Left kidney (tissue), 2 donors: ENCODE results near the gene ME1. TPM values are rescaled to one million over a fixed set of nuclear protein-coding genes. Genes with fewer than 3 reads are reported as not detected.
"Not testable (repeated sequence)": the region's sequence is repeated elsewhere in the genome, so short reads cannot be mapped to it uniquely, and the experiment has no call there.

Experiments
- DNase-seq: peaks from one replicate; pipeline ENCODE4 v3.0.0-alpha.2; 2013
- polyA plus RNA-seq: library from polyadenylated mRNA; unstranded; fragments of 120-200 nt; gene quantifications from one replicate; pipeline ENCODE4 v1.2.1, GENCODE V29; 2013; ENCODE audit not compliant: insufficient read length

ME1 gene
- polyA plus RNA-seq, 1 donor, result 2.5 TPM

DNA sequence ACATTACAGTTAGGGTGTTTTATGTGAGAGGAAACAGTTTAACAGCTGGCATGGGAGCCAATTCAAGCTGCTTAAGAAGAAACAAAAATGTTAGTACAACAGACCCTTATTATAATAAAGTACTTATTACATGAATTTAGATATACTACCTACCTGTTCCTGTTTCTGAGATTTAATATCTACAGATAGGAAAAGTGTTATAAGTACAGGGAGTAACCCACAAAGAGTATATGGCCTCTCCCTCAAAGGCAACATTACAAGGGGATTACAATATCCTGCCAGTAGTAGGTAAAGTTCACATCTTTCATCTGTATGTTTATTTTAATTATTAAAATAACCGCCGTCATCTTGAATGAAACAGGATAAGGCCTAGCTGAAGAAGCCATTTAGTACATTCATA lies 1.8 kb upstream of the ME1 start:
- DNase-seq, result no peak

DNA sequence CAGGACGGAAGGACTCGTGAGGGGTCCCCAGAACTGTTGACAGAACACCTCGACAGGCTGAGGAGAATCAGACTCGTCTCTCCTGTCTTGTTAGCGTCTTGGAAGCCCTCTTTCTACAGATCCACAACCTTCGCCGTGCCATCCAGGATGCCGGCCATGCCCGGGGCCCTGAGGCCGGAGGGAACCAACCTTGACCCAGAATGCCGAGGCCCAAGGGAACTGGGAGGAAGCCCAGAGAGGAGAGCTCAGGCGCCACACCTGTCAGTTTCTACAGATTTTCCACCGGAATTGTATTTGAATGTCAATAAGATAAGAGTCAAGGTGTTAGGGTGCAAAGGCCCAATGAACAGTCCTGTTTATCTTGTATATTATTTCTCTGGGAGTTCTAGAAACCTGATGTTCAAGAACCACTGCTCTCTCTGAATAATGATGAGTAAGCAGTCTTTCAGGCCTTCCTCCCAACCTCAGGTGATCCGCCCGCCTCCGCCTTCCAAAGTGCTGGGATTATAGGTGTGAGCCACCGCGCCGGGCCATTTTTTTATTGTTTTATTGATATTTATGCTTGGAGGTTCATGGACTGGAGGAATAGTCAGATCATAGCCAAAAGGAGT lies 799 bp upstream of the ME1 start:
- DNase-seq, result no peak

DNA sequence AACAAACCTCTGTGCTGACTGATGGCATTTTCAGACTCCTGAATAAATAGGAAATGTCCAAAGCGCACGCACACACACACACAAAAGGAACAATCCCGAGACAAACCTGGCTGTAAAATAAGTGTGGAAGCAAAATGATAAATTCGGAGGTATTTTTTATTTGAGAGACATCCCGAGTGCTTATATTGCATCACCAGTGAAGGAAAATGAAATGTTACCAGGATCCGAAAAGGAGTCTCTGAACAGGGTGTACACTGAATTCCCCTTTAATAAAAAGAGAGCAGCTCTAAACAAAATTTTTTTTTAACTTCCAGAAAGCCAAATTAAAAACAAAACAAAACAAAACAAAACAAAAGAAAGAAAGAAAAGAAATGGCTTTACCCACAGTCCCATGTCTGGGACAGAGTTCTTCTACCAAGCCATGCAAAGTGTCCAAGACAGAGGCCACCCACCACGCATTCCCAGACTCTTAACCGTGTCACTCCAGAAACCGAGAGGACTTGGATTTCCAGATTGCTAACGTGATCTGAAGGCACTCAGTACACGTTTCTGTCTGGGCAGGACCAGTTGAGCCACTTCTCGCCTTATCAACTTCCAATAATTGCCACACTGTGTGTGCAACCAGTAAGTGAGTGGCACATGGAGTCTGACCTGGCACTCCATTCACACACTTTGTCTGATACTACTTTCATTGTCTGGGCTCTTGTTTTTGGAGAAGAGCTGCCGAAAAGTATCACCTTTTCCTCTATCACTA lies 817 bp downstream of the ME1 start:
- DNase-seq, result peak; percentile 27

DNA sequence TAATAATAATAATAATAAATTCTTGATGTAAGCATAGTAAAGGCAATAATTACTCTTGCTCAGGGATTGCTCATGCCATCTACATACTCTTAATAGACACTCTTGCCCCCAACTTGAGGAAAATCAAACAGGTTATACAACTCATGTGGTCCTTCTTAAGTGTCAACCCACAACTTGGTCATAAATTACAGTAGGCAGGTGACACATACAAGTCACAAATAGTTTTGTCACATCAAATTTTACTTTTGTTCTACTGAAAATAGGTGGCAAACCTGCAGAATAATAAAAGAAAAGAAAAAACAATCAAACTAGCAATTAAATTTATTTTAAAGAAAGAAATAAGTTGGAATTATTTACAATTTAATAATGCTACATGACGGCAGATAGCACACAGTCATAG lies 1.6 kb downstream of the ME1 start:
- no peak for DNase-seq

DNA sequence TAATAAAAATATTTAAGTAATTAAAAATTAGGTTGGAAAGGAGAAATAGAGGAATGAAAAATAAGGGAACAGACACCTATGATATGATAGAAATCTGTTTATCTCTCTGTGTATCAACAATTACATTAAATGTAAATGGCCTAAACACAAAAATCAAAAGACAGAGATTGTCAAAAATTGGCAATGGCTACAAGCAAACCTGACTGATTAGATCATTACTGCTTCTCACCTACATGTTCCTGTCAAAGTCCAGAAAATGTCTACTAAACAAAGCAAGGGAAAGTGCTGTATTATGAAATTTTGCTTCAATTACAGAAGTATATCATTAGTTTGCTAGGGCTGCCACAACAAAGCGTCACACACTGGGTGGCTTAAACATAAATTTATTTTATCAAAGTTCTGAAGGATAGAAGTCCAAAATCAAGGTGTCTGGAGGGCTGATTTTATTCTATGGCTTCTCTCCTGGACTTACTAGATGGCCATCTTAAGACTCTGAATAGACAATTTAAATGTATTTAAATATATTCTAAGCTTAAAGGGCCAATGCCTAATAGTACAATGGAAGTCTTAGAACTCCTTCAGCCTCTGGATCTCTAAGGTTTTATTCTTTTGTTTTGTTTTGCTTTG lies 6.3 kb downstream of the ME1 start:
- no peak for DNase-seq

DNA sequence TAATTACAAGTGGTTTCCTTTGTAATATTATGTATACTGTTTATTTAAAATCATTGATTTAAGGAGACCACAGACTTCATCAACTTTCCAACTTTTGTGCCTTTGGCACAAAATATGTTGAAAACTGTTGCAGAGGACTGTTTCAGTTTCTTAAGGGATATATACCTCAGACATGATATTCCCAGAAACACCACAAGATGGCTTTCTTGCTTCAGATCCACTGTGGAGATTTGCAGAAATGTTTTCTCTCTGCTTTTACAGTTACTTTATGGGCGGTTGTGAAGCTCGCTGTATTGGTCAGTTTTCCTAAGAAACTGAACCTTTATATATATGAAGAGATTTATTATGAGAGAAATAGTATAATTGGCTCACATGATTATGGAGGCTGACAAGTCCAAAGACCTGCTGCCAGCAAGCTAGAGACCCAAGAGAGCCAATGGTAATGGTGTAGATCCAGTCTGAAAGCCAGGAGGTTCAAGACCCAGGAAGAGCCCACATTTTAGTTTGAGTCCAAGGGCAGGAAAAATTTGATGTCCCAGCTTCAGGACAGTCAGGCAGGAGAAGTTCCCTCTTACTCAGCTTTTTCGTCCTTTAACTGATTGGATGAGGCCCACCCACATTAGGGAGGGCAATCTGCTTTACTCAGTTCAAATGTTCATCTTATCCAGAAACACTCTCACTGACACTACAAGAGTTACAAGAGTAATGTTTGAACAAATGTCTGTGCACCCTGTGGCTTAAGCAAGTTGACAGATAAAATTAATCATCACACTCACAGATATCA lies 12.8 kb downstream of the ME1 start:
- DNase-seq, result peak; percentile 50

DNA sequence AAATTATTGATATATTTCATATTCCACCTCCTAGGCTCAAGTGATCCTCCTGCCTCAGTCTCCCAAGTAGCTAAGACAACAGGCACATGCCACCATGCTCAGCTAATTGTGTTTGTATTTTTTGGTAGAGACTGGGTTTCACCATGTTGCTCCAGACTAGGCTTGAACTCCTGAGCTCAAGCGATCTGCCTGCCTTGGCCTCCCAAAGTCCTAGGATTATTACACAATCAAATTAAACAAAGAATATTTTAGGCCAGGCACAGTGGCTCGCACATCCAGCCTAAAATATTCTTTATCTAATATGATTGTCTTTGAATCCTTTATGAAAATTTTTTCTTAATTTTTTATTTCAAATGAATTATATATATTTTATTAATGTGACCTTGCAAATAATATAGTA lies 17.8 kb downstream of the ME1 start:
- DNase-seq, result no peak

DNA sequence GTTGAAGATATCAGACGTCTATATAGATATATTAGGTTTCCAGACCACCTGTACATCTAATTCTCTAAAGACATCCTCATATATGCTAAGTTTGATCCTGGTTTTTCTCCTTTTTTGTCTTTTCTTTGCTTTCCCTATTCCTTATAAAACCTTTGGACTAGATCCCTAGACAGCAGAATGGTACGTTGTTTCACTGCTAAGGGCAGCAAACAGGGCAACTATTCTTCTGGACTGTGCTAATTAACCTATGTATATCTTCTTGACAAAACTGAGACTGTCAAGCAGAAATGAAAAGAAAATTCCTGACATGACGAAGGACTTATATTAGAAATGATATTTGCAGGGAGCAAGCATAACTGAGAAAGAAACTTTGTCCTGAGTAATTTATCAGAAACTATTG lies 19.1 kb downstream of the ME1 start:
- DNase-seq, result no peak

DNA sequence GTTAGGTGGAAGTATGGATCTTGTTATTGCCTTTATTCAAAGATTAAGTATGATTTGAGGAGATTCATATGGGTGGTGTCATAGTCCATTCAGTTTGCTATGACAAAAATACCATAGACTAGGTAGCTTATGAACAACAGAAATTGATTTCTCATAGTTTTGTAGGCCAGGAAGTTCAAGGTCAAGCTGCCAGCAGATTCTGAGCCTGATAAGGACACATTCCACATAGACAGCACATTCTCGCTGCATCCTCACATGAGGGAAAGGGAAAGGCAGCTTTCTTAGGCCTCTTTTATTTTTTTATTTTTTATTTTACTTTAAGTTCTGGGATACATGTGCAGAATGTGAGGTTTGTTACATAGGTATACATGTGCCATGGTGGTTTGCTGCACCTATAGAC lies 27.7 kb downstream of the ME1 start:
- no peak for DNase-seq

DNA sequence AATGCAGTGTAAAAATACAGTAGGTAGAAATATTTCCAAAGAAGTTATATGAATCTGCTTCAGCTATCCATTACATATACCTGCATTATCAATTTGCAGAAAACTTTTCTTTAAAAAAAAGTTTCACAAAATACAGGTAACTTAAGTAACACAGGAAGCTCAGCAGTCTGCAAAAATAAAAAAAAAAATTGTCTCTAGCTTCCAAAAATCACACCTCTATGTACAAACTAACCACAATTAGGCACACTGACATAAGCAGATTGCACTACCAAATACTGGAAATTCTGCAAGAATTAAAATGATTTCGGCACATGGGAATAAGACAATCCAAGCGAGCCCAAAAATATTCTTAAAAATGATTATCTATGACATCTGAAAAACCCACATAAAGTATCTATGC lies 41.2 kb downstream of the ME1 start:
- DNase-seq, result no peak

DNA sequence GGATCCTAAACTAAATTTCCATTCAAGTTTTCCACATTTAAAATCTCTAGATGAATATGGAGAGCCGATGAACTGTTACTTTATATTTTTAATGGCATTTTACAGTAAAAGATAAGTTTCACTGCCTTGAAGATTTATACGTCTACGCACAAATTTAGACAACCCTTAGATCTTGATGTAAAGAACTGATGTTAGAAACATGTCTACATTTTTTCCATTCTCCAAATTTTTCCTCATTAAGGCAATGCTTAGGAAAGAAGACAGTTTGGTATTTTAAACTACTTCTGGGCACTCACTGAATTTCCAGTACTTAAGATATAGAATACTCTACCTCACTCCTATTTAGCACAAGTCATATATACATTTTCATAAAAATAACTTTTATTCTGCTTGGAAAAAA lies 45.4 kb downstream of the ME1 start:
- no peak for DNase-seq

DNA sequence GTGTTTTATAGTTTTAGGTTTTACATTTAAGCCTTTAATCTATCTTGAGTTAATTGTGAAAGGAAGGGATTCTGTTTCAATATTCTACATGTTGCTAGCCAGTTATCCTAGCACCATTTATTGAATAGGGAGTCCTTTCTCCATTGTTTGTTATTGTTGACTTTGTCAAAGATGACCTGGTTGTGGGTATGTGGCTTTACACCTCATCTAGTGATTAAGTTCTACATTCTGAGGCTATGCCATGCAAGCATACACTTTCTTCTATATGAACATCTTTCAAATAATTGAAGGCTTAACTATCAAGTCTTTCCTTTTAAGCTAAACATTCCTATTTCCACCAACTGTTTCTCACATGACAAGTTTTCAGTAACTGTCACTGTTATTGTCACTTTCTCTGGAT lies 46.1 kb downstream of the ME1 start:
- DNase-seq, result no peak

DNA sequence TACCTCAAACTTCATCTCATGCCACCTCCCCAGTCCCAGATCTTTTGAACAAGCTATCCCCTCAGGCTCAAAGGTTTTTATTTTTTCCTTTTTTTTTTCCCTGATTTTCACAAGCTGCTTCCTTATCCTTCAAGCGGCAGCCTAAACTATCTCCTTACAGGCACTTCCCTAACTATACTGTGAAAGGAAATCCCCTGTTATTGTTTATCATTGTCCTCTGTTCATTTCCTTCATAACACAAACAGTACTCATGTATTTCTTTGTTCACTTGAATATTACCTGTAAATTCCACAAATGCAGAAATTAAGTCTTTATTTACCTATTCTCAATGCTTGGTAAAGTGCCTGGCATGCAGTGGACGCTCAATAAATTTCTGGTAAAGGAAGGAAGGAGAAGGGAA lies 48.9 kb downstream of the ME1 start:
- no peak for DNase-seq

DNA sequence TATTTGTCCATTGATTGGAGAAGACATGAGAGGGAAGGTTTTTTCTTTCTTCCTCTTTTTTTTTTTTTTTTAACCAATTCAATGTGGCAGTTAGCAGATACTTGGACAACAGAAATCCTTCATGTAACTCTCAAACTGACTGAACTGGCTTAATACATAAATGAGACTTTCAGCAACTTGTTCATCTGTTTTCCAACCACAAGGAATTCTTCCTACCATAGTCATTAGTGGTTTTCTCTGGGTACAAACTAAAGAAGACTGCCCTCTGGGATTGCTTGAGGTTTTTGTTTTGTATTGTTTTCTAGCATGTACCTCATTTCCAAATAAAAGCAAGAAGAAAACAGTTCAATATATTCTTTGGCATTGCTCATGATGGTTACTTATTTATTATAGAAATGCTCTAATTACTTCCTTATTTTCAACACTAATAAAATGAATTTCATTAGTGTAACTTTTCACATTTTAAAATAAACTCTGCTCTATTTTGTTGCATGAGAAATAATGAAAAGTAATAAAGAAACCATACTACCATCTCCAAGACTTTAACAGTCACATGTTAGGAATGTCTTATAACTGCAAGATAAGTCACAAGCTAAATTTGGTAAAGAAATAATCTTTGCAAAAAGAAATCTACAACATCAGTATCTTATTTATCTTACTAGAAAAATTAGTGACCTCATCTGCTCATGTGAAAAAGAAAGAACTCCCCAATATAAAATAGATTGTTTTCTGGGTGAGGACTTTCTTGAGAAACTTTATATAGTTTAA lies 52.0 kb downstream of the ME1 start:
- DNase-seq, result no peak

DNA sequence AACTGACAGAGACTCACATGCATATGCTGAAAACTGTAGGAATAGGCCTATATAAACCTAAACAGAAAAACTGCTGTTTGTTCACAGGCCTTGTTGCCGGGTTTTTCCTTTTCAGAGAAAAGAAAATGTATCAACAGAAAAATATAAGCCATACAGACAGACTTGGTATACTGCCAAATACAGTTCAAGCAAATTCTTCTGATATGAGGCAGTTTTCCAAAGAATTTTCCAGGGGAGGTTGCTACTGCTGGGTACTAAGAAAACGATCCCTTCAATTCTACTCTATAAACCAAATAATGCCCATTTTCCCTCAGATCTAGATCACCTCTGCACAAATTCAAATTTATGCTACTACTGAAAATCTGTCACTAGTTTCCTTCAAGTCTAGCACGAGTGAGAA lies 59.4 kb downstream of the ME1 start:
- no peak for DNase-seq

DNA sequence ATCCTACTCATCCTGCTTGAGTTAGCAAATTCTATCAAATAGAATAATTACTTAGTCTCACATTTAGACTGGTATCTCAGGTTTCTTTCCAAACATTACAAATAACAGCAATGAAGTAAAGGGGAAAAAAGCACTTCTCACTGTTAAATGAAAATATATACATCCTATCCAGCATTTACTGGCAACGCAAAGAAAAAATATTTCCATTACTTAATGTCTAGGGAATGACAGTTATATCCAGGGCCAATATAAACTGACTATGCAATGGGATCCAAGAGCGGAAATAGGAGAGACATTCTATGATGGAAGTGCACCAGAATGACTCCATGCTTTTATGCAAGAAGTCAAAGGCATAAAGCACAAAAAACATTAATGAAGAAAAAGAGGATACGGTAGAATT lies 60.3 kb downstream of the ME1 start:
- no peak for DNase-seq

DNA sequence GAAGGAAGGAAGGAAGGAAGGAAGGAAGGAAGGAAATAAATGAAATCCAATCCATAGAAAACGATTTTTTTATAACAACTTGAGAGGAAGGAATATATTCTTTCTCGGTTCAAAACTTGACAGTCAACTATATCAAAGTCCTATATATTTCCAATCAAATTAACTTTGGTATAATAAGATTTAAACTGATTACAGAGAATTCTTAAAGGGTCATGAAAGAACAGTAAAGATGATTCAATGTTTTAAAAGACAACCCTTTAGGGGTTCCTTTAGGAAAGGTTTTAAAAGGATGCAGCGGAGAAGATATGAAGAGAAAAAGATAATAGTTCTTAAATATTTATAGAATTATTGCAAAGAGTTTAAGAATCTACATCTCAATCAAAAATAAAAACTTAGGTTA lies 61.2 kb downstream of the ME1 start:
- DNase-seq, result no peak

DNA sequence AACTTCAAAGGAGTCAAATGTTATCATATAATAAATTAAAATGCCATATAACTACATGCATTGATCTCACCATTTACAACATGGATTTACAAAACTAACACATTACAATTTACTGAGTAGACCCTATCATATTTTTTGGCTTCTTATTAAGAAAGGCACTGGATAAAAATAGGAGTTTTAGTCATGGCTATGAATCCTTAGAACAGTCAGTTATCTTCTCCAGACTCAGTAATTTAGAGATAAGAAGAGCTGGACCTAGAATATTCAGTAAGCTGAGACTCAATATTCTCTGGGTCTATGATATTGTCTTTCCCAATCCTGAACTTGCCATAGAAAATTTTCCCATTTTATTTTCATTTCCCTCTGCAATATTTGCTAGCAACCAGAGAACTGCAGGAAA lies 62.3 kb downstream of the ME1 start:
- DNase-seq, result no peak

DNA sequence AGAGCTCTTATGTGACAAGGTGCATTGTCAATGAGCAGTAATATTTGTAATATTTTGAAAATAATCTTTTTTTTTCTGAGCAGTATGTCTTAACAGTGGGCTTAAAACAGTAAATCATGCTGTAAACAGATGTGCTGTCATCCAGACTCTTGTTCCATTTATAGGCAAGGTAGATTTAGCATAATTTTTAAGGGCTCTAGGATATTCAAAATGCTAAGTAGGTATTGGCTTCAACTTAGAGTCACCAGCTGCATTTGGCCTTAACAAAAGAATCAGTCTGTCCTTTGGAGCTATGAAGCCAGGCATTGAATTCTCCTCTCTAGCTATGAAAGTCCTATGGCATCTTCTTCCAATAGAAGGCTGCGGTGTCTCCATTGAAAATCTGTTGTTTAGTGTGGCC lies 63.7 kb downstream of the ME1 start:
- DNase-seq, result no peak

DNA sequence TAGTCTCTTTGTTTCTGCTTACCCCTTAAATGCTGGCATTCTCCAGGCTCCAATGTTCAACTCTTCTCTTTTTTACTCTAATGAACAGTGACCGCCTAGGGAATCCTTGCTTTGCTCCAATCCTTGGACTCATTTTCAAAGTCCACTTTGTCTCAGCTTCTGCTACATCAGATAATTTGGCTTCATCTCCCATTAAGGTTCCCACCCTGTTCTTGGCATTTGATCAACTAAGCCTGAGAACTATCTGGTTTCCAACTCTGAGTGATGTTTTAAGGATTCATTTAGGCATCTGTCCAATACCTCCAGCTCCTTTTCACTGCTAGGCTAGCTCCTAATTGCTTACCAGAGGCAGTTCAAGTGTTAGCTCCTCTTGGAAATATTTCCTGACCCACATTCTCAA lies 64.9 kb downstream of the ME1 start:
- DNase-seq, result no peak

DNA sequence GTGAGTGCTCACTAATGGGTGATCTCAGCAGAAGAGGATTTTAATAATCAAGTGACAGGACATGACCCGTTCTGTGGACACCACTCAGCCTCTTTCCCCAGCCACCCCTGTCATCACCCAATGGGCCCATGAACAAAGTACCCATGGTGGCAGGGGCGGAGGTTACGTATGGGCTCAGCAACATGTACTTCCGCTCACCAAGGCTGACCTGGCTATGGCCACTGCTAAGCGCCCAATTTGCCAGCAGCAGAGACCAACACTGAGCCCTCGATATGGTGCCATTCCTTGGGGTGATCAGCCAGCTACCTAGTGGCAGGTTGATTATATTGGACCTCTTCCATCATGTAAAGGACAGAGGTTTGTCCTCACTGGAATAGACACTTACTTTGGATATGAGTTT lies 68.5 kb downstream of the ME1 start:
- not testable (repeated sequence) for DNase-seq

DNA sequence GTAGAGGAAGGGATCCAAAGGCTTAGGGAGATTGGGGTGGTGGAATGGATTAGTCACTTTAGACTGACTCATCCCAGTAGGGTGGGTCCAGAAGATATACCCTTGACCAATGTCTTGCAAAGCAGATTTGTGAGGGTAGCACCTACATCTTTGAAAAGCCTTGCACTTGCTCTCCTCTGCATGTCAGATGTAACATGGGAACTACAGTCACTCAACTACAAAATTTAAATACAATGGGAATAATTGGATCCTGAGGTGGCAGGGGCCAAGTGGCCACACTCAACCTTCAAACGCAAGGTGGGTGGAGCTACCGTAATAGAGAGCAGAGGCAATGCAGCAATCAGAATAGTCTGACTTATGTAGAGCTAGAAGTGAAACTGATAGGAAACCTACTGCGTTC lies 71.2 kb downstream of the ME1 start:
- DNase-seq, result no peak
